Measurements from ENCODE around the gene SPATS2L.
A peak's percentile ranks its signal among the peaks of the same experiment; 100 is the strongest.

Gene SPATS2L, protein sequence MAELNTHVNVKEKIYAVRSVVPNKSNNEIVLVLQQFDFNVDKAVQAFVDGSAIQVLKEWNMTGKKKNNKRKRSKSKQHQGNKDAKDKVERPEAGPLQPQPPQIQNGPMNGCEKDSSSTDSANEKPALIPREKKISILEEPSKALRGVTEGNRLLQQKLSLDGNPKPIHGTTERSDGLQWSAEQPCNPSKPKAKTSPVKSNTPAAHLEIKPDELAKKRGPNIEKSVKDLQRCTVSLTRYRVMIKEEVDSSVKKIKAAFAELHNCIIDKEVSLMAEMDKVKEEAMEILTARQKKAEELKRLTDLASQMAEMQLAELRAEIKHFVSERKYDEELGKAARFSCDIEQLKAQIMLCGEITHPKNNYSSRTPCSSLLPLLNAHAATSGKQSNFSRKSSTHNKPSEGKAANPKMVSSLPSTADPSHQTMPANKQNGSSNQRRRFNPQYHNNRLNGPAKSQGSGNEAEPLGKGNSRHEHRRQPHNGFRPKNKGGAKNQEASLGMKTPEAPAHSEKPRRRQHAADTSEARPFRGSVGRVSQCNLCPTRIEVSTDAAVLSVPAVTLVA

DNA sequence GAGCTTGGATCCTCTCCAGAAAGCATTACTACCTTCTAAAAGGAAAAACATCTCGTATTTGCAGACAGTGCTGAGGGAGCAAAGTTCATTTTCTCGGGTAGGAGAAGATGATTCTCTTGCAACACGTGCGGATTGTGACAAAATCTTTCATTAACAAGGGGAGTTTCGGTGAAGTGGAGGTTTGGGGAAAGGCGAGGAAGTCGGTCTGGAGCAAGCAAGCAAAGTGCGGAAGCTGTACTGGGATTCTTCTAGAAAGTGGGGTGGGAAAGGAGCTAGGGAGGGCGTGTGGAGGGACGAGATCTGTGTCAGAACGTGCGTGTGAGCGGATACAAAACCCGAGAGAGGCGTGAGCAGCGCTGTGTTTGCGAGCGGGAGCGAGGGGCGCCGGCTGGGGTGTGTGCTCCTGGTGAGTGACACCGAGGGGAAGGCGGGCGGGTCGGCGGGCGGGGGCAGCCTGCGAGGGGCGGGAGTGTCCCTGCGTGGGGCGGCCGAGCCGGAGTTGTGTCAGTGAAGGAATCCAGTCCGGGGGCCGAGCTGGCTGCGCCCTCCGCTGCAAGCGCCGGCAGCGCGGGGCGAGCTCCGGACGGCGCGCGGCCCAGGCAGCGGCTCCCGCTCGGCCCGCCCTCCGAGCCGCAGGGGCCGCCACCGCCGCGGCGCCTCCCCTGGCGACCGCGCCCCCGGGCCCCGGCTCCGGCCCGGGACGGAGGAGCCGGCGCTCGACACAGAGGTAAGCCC is at the start of gene SPATS2L:
Gene SPATS2L (plus strand): TSS at position 498 of the 735 bp plus-strand sequence. CDS start 82,552 bp downstream, outside the sequence.
- DNase-seq = peak; percentile 42 to 44

GRCh38 chr2:200257570-200257969 is 48.9 kb upstream of the SPATS2L start:
- DNase-seq = no peak

DNA sequence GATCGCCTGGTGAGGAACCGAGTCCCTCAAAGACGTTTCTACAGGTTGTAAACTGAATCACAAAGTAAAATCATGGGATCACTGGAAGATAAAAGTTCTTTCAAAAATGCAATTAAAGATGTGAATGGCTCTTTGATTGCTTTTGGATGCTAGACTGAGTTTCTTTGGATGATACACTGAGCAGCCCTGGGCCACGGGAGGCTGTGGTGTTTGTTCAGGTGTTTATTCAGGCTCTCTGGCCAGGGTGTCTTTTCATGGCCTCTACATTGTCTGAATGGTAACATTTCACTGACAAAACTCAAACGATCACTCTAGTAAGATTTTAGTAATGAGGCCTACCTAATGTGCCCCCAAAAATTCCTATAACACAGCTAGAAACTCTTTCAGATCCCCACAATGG is 48.4 kb upstream of the SPATS2L start:
- DNase-seq = no peak

DNA sequence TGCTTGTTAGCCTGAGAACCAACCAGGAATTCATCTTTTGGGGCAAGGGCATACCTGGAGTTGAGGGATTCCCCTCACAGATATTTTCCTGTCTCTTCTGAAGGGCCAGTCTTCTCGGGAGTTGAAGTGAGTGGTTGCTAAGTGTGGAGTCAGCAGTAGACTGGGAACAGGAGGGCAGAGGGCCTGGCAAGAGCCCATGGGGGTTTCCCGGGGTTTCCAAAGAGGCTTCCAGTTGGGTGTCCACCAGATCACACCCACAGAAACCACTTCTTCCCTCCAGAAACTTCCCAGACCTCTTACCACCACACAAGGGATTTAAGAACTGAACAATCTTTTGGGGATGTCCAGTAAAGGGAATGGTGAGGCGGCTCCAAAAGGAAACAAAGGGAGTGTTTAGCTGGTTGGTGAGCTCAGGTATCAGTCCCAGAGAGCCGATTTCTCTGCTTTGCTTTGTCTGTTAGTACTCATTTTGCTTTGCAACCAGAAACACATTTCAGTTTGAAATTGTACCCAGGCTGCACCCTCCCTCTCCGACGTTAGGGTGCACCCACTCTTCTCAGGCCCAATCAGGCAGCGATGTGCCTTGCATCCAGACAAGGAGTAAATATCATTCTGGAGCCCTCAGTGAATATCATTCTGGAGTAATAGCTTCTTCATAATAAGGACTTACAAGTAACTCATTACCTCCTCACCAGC is 47.5 kb upstream of the SPATS2L start:
- DNase-seq = no peak

GRCh38 chr2:200259577-200259957 is 46.9 kb upstream of the SPATS2L start:
- DNase-seq = no peak

DNA sequence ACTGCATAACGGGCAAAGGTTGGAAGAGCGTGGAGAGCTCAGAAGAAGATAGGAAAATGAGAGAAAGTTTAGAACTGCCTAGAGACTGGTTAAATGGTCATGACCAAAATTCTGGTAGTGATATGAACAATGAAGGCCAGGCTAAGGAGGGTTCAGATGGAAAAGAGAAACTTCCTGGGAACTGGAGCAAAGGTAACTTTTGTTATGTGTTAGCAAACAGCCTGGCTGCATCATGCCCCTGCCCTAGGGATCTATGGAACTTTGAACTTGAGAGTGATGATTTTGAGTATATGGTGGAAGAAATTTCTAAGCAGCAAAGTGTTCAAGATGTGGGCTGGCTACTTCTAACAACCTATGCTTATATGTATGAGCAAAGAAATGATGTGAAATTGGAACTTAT is 44.4 kb upstream of the SPATS2L start:
- DNase-seq = no peak

DNA sequence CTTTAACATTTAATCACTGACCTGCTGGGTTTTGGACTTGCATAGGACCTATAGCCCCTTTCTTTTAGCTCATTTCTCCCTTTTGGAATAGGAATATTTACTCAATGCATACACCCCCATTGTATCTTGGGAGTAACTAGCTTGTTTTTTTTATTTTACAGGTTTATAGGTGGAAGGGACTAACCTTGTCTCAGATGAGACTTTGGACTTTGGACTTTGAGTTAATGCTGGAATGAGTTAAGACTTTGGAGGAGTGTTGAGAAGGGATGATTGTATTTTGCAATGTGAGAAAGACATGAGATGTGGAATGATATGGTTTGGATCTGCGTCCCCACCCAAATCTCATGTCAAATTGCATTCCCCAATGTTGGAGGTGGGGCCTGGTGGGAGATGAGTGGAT is 43.2 kb upstream of the SPATS2L start:
- no peak for DNase-seq

DNA sequence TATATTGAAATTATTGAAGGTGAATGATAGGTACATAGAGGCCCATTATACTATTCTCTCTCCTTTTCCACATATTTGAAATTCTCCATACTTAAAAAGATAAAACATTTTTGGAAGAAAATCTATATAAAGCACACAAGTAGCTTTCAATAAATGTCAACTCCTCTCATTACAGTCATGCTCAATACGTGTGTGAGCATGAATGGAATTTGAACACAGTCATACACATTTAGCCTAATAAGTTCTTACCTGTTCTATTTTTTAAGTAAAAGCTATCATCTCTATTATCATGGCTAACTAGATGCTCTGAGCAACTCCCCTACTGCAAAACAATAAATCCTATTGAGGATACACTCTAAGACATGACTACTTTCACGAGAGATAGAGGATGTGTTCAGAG is 41.9 kb upstream of the SPATS2L start:
- no peak for DNase-seq

GRCh38 chr2:200266406-200266805 is 40.1 kb upstream of the SPATS2L start:
- DNase-seq = no peak

- DNase-seq = no peak
Measured at GRCh38 chr2:200267350-200267749, 39.1 kb upstream of the SPATS2L start.

GRCh38 chr2:200270732-200271131 is 35.8 kb upstream of the SPATS2L start:
- no peak for DNase-seq

GRCh38 chr2:200272320-200272719 is 34.2 kb upstream of the SPATS2L start:
- DNase-seq = no peak

- no peak for DNase-seq
Measured at GRCh38 chr2:200274116-200275075, 32.1 kb upstream of the SPATS2L start.

DNA sequence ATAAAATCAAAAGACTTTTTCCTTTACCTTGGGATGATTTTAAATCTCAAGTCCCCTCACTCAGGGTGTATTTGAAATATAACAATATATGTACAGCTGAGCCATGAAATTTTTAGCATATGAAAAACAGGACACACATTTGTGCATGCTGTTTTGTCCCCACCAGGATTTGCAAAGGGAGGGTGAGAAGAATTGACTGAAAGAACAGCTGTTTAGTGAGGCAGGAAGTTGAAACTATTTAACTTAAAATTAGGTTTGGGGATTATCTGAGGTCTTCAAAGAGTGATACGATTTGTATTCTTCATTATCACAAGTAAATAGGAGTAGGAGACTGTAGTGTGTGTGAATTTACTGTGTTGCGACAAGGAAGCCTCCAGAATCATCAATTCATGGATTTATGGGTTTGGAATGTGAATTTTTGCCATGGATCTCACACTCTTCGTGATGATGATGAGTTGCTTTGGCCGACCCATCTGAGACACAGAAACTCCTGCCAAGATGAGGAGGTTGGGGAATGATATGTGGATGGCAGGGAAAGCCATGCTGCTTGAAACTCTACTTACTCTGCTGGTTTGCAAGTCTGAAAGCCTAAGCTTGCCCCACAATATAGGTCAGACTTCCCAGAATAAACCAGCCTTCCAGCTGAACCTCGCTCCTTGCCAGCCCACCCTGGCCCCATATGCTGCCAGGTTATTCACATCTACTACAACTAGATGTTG is 31.0 kb upstream of the SPATS2L start:
- DNase-seq = no peak

GRCh38 chr2:200276472-200276871 is 30.0 kb upstream of the SPATS2L start:
- no peak for DNase-seq

DNA sequence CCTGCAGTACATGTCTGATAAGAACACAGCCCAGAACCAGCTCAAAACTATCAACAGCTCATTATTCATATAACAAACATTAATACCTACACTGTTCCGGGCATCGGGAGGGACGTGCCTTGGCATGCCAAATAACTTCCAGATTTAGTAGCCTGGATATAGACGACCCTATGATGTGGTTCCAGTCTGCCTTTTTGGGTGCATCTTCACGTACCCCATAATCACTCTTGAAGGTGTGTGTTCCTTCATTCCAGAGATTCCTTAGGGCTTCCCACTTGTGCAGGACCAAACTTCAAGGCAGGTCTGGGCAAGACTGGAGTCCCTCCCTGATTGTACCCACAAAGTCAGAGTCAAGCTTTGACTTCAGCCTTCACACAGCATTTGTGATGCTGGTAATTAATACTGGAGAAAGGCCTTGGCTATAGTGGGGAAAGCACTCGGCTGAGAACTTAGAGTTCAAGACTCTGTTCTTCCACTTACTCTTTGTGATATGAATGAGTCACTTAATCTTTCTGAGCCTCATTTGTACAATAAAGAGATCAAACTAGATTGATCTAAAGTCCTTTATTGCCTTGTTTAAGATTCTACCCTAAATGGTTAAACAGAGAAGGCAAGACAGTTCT is 27.7 kb upstream of the SPATS2L start:
- no peak for DNase-seq

DNA sequence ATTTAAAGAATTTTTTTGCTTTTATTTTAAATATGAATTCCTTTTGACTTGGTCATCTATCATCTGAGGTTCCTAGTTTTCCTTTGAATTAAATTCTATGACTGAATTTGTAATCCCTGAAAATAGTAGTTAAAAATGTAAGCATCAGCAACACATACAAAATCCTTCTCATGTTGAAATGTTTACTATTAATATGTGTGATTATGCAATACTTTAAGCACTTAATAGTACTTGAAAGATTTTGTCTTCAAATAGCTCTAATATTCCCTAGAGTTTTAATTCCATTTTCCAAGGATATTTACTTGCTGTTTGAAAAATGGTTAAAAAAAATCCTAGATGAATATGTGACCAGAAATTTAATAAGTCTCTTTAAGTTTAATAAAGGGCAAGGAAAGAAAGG is 26.6 kb upstream of the SPATS2L start:
- no peak for DNase-seq

GRCh38 chr2:200286578-200286977 is 19.9 kb upstream of the SPATS2L start:
- DNase-seq = no peak

DNA sequence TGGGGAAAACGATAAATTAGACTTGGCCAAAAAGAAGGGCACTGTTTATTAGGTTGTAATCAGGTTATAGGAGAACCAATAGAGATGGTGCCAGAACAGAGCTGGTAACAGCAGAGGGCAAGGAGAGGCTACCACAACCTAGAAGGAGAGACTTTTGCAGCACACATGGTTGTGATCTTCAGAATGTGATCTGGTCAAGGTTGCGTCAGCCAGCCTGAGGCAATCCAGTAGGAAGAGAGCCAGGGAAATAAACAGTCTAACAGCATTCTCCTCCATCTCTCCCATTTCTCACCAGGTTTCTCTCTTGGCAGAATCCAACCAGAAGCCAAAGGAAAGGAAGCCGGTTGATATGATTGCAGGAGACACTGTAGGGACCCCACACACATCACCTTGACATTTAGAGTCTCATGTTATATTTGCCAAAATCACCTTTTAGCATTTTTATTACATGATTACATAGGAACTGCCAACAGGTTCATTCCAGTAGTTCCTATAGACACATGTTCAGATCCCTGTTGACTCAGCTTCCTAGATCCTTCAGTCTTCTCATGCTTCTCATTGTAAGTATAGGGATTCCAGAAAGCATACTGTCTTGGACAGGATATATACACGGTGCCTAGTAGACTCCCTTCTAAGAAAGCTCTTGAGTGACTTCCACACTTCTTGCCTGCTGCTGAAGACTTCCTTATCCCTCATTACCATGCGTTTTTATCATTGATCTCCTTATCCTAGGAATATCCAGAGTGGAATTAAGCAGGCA is 17.6 kb upstream of the SPATS2L start:
- no peak for DNase-seq

DNA sequence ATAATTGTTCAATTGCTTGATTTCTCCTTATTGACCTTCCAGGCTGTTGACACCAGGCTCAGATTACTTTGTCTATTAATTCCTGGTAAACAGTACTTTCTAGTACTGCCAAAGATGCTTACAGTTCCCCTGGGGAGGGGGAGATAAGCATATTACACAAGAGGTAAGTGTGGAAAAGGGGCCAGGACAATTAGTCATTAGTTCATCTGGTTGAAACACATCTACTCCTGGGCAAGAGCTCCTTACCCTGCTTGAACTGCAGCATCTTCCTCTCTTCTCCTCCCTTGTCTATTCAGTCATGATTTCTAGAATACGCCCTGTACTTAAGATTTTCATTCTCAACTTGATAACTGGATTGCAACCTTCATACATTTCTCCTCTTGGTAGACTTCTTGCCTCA is 10.4 kb upstream of the SPATS2L start:
- DNase-seq = no peak
